RWPE2 (cell line): Measurements from ENCODE around the gene LILRB3.
"Not testable (repeated sequence)": the region's sequence is repeated elsewhere in the genome, so short reads cannot be mapped to it uniquely, and the experiment has no call there.

Experiments
- ATAC-seq: fragments of 200-7000 bp; cut with Tn5 transposase; 3 replicates; pipeline ENCODE4 v1.9.1; 2021; ENCODE audit warnings: low read depth
- DNase-seq: peaks from one replicate; pipeline ENCODE4 v3.0.0-alpha.2; 2020; ENCODE audit warnings: low spot score
- H3K27ac ChIP-seq: fragments of 450-650 bp; 2 replicates; pipeline ENCODE4 v1.5.1; 2017; ENCODE audit warnings: mild to moderate bottlenecking; ENCODE audit not compliant: poor library complexity, severe bottlenecking
- H3K27me3 ChIP-seq: fragments of 250-450 bp; sonication (Bioruptor Pico); 2 replicates; pipeline ENCODE4 v1.5.1; 2021; ENCODE audit warnings: mild to moderate bottlenecking, moderate library complexity; ENCODE audit not compliant: insufficient read depth, poor library complexity, severe bottlenecking
- H3K36me3 ChIP-seq: fragments of 250-450 bp; sonication (Bioruptor Pico); 2 replicates; pipeline ENCODE4 v1.5.1; 2020; ENCODE audit warnings: low read depth, mild to moderate bottlenecking, moderate library complexity
- H3K4me1 ChIP-seq: fragments of 250-450 bp; sonication (Bioruptor Pico); 2 replicates; pipeline ENCODE4 v1.5.1; 2021; ENCODE audit warnings: mild to moderate bottlenecking, moderate library complexity; ENCODE audit not compliant: insufficient read depth, poor library complexity, severe bottlenecking
- H3K4me3 ChIP-seq: fragments of 250-450 bp; sonication (Bioruptor Pico); 2 replicates; pipeline ENCODE4 v1.5.1; 2021; ENCODE audit warnings: mild to moderate bottlenecking, moderate library complexity; ENCODE audit not compliant: severe bottlenecking
- H3K9me3 ChIP-seq: fragments of 250-450 bp; sonication (Bioruptor Pico); 2 replicates; pipeline ENCODE4 v1.5.1; 2021; ENCODE audit warnings: mild to moderate bottlenecking, moderate library complexity; ENCODE audit not compliant: severe bottlenecking
- TF ChIP-seq, protein P1 (sequence below): fragments of 450-650 bp; IDR thresholded peaks from one replicate; pipeline ENCODE4 v1.5.1; 2017; ENCODE audit warnings: mild to moderate bottlenecking, moderate library complexity; ENCODE audit not compliant: poor library complexity, severe bottlenecking

The LILRB3 gene

DNA sequence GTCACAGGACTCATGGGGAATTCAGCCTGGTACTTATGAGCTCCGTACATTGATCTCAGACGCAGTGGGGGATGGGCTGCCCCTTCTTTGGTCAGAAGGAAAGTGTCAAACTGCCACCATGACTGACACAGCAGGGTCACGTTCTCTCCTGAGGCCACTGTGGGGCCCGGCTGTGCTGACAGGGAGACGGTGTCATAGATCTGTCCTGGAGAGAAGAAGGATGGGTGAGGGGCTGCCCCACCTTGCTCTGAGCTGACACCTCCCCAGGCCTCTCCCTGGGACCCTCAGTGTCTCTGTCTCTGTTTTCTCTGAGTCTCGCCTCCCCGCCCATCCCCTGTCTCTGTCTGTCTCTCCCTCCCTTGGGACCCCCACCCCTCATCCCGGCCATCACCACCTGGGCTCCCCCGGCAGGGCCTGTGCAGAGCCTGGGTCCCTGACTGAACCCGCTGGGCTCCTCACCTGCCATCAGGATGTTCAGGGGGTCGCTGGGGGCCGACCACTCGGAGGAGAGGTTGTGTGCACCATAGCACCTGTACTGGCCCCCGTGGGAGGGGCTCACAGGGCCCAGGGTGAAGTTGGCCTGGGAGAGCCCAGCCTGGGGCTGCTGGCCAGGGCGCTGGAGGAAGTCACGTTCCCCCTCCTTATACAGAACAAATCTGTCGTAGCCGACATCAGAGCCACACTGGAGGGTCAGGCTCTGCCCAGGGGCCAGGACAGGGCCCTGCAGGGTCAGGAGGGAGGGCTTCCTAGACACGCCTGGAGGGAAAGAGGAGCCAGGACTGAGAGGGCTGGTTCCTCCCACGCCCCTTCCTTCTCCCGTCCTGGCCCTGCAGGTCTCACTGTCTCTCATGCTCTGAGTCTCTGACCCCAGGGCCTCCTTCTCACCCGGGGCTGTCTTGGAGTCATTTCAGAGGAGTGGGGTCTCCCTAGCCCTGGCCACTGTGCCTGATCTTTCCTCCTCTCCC is 17.8 kb upstream of the LILRB3 start:
- H3K4me3 ChIP-seq, H3K36me3 ChIP-seq, H3K4me1 ChIP-seq, ATAC-seq, H3K27me3 ChIP-seq, H3K27ac ChIP-seq, DNase-seq, H3K9me3 ChIP-seq: not testable (repeated sequence)

DNA sequence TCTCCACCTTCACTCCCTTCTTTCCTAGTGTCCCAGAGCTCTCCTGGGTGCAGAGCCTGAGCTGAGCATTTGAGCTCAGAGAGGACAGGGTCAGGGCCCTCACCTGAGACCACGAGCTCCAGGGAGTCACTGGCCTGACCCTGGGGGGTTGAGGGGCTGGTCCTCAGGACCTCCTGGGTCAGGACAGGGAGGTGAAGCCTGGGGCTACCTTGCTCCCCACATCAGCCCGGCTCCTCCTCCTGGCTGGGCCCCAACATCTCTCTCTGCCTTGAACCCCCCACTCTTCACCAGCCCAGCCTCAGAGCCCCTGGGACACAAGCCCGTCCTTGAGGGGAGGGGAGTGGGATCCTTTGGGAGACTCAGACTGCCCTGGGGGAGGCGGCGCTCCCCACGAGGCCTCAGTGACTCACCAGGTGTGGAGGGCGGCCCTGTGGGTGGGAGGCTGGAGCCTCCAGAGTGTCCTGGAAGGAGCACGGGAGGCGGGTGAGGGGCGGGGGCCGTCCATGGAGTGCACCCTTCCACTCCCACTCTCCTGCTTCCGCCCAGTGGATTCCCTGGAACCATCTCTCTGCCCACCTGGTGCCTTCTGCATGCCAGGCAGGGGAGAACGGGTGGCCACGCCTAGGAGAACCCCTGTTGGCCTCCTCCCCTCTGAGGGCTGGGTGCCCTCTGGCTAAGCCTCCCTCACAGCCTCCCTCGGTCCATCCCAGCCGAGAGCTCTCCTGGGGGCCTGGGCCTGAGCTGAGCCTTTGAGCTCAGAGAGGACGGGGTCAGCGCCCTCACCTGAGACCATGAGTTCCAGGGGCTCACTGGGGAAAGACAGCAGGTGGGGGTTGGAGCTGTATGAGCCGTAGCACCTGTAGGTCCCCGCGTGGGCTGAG is 16.9 kb upstream of the LILRB3 start:
- H3K4me3 ChIP-seq, H3K27me3 ChIP-seq, H3K4me1 ChIP-seq, H3K27ac ChIP-seq, H3K9me3 ChIP-seq, H3K36me3 ChIP-seq, DNase-seq: not testable (repeated sequence)
- peak; percentile 40; the same call in 2 of the 3 replicates for ATAC-seq

DNA sequence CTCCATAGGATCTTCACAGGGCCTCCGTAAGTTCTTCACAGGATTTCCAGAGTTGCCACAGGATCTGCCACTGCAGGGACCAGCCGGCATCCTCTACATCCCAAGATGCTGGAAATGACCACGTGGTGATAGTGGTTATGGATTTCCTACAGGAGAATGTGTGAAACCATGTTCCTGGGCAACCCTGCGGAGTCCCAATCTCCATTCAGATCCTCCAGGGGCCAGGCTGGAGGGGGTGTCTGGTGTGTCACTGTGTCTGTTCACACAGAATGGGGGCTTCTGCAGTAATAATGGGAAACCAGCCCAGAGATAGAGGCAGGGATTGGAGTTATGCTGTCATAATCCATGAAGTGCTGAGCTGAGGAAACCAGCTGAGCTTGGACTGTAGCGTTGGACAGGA is 11.1 kb upstream of the LILRB3 start:
- TF ChIP-seq, protein P1, sequence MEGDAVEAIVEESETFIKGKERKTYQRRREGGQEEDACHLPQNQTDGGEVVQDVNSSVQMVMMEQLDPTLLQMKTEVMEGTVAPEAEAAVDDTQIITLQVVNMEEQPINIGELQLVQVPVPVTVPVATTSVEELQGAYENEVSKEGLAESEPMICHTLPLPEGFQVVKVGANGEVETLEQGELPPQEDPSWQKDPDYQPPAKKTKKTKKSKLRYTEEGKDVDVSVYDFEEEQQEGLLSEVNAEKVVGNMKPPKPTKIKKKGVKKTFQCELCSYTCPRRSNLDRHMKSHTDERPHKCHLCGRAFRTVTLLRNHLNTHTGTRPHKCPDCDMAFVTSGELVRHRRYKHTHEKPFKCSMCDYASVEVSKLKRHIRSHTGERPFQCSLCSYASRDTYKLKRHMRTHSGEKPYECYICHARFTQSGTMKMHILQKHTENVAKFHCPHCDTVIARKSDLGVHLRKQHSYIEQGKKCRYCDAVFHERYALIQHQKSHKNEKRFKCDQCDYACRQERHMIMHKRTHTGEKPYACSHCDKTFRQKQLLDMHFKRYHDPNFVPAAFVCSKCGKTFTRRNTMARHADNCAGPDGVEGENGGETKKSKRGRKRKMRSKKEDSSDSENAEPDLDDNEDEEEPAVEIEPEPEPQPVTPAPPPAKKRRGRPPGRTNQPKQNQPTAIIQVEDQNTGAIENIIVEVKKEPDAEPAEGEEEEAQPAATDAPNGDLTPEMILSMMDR: no peak
- ATAC-seq (no peak), DNase-seq (no peak)
- Histone ChIP-seq H3K36me3 (no peaks in the 10 kb centered on the region), H3K4me3 (no peak overlapping the region), H3K27me3 (no peaks in the 10 kb centered on the region), H3K27ac (no peak overlapping the region), H3K9me3 (no peaks in the 10 kb centered on the region), H3K4me1 (no peaks in the 10 kb centered on the region)

DNA sequence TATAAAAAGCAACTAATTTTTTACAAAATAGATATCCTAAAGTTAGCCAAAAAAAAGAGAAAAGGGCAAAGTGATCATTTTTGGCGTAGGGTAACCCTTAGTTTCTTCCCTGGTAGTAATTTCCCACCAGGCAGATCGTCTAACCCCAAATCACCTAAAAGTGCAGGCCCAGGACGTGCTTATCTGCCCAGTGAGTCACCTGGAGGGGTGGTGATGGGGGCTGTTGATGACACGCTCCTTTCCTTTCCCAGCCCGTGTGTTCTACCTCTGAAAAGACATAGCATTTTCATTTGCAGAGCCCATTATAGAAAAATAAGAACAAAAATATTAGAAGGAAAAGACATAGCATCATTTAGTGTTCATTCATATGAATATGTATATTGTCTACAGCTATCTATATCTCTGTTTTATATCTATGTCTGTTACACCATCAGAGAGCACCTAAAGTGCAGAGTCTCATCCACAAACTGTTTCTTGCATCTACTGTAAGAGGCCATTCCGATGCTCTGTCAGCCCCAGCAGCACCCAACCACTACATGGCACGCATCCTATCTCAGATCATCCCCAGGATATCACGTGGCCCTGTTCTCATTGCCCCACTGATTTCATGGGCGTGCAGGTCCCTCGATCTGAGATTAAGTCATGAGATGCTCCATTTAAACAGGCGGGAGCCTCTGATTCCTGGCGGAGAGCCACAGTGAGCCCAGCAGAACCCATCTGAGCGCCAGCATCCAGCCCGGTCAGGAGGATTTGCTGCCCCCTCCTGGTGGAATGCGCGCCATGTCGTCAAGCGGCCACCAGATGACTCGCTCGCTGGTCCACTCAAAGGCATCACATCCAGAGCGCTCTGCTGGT is 8.5 kb upstream of the LILRB3 start:
- Histone ChIP-seq H3K4me1 (no peaks in the 10 kb centered on the region), H3K9me3 (no peaks in the 10 kb centered on the region), H3K27me3 (no peaks in the 10 kb centered on the region), H3K36me3 (no peaks in the 10 kb centered on the region), H3K4me3 (no peak overlapping the region), H3K27ac (no peak overlapping the region)
- ATAC-seq (peak; percentile 83), DNase-seq (no peak)
- TF ChIP-seq, protein P1: peak; percentile 87

DNA sequence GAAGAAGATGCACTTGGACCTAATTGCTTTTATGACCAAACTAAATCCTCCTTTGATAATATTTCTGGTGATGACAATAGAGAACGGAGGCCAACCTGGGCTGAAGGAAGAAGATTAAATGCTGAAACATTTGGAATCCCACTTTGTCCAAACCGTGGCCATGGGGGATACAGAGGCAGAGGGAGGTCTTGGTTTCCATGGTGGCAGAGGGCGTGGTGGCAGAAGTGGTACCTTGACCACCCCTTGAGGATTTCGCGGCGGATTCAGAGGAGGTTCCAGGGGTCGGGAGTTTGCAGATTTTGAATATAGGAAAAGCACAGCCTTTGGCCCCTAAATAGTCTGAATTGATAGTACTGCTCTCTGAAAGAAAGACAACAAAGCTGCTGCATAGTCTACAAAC is 7.2 kb upstream of the LILRB3 start:
- Histone ChIP-seq H3K27me3 (no peaks in the 10 kb centered on the region), H3K9me3 (no peaks in the 10 kb centered on the region), H3K4me1 (no peaks in the 10 kb centered on the region), H3K36me3 (no peaks in the 10 kb centered on the region), H3K27ac (no peak overlapping the region), H3K4me3 (no peak overlapping the region)
- TF ChIP-seq, protein P1: no peak
- ATAC-seq: no peak
- no peak for DNase-seq
